CD4-positive, alpha-beta T cell (primary cell): Measurements from ENCODE around the gene CPB2. TPM values are rescaled to one million over a fixed set of nuclear protein-coding genes. Genes with fewer than 3 reads are reported as not detected.

Experiments
- ATAC-seq: fragments of 200-7000 bp; cut with Tn5 transposase; one replicate; pipeline ENCODE4 v1.10.0; 2022; ENCODE audit warnings: mild to moderate bottlenecking; ENCODE audit not compliant: poor library complexity
- CTCF ChIA-PET: fragments of 350-600 bp; sonication (Branson Sonifier 250); formaldehyde crosslinking; loops from one replicate; lab custom pipeline; 2021; ENCODE audit warnings: antibody characterized with exemption, inconsistent platforms; lab: Charles Lee
- POLR2A ChIA-PET: fragments of 350-600 bp; sonication (Branson Sonifier 250); formaldehyde crosslinking; loops from one replicate; lab custom pipeline; 2021; ENCODE audit warnings: antibody characterized with exemption, inconsistent platforms; lab: Charles Lee
- DNase-seq, 14 experiments: peaks; one replicate each; pipeline ENCODE4 v3.0.0-alpha.2; 2013 to 2020; ENCODE audit warnings: mixed read lengths in 2 of 14
- H3K27ac ChIP-seq, 2 donors: one replicate each; pipeline versions ENCODE4 v1.5.1 to v1.7.0; 2013; ENCODE audit warnings: low read length in 2 of 2, low read depth in 1 of 2, mild to moderate bottlenecking in 1 of 2
- H3K27me3 ChIP-seq, 2 experiments: 1 replicate in 1 of 2; 2 replicates in 1 of 2; pipeline versions ENCODE4 v1.6.1 to v1.7.0; 2013; ENCODE audit warnings: low read length in 2 of 2, control low read depth in 1 of 2, mild to moderate bottlenecking in 1 of 2, moderate library complexity in 1 of 2; ENCODE audit not compliant: insufficient read depth in 2 of 2, control insufficient read depth in 1 of 2
- H3K36me3 ChIP-seq: one replicate; pipeline ENCODE4 v1.6.1; 2013; ENCODE audit warnings: low read length, control low read depth; ENCODE audit not compliant: insufficient read depth
- H3K4me1 ChIP-seq: one replicate; pipeline ENCODE4 v1.6.1; 2013; ENCODE audit warnings: low read length, control low read depth; ENCODE audit not compliant: insufficient read depth
- H3K4me3 ChIP-seq: one replicate; pipeline ENCODE4 v1.5.1; 2013; ENCODE audit warnings: mild to moderate bottlenecking, low read length, moderate library complexity
- H3K9me3 ChIP-seq, 2 experiments: 1 replicate in 1 of 2; 2 replicates in 1 of 2; pipeline versions ENCODE4 v1.6.1 to v1.7.0; 2013; ENCODE audit warnings: low read length in 2 of 2, mild to moderate bottlenecking in 2 of 2, control low read depth in 1 of 2, moderate library complexity in 1 of 2; ENCODE audit not compliant: control insufficient read depth in 1 of 2, insufficient read depth in 1 of 2
- H3K27ac Mint-ChIP-seq: one replicate; pipeline ENCODE4 v1.8.0; 2020; ENCODE audit warnings: mixed read lengths
- H3K27me3 Mint-ChIP-seq: one replicate; pipeline ENCODE4 v1.8.0; 2021; ENCODE audit warnings: mixed read lengths
- H3K36me3 Mint-ChIP-seq: one replicate; pipeline ENCODE4 v1.8.0; 2021; ENCODE audit warnings: low read depth, mixed read lengths
- H3K4me1 Mint-ChIP-seq: one replicate; pipeline ENCODE4 v1.8.0; 2021; ENCODE audit warnings: low read depth, mixed read lengths
- H3K4me3 Mint-ChIP-seq: one replicate; pipeline ENCODE4 v1.8.0; 2020; ENCODE audit warnings: mild to moderate bottlenecking, mixed read lengths
- H3K9me3 Mint-ChIP-seq: one replicate; pipeline ENCODE4 v1.8.0; 2020; ENCODE audit warnings: mixed read lengths
- CTCF ChIP-seq: fragments of 200-600 bp; IDR thresholded peaks from one replicate; pipeline ENCODE4 v1.8.0; 2022; ENCODE audit warnings: antibody characterized with exemption, mild to moderate bottlenecking
- intact Hi-C, 2 experiments: fragments of 100-400 bp; cut with DNase I in 1 of 2; cut with micrococcal nuclease in 1 of 2; formaldehyde crosslinking; loops; one replicate each; pipeline versions ENCODE4 v1.15.1 to v1.9.0; 2023 to 2025; cut with DNase I, micrococcal nuclease
- total RNA-seq, 174 experiments: library from RNA in 2 of 174; stranded (reverse) in 2 of 174; gene quantifications; one replicate each; pipeline ENCODE4 v1.2.3 and lab custom pipeline; 2021 to 2026

Gene CPB2
- total RNA-seq, 2 experiments from 2014 or later: not detected

- H3K4me1 ChIP-seq: no peaks in the 10 kb centered on the region
- intact Hi-C loops: no loop called here
- CTCF ChIA-PET: interaction anchor here (2.3 kb wide), 1 partner anchor 9 kb away, joined by 6 read pairs; the partner anchor contains the start of gene ZC3H13
- no peak overlapping the region for H3K4me3 ChIP-seq
- POLR2A ChIA-PET: no interaction called here
- H3K36me3 Mint-ChIP-seq: peaks cover 56% of the 10 kb centered on the region
- H3K4me1 Mint-ChIP-seq: peaks cover 47% of the 10 kb centered on the region
- no peaks in the 10 kb centered on the region for H3K9me3 ChIP-seq
- TF ChIP-seq CTCF: no peak
- DNase-seq: no peak
- H3K36me3 ChIP-seq: peaks cover 35% of the 10 kb centered on the region
- H3K27ac Mint-ChIP-seq: no peak overlapping the region
- no peak for ATAC-seq
- no peak overlapping the region for H3K27ac ChIP-seq
- H3K4me3 Mint-ChIP-seq: no peak overlapping the region
- H3K27me3 Mint-ChIP-seq: no peaks in the 10 kb centered on the region
- H3K9me3 Mint-ChIP-seq: no peaks in the 10 kb centered on the region
- no peaks in the 10 kb centered on the region for H3K27me3 ChIP-seq
Observed at GRCh38 chr13:46043647-46044046, 61.2 kb downstream of the CPB2 start.

- no peak for ATAC-seq
- H3K27me3 ChIP-seq: no peaks in the 10 kb centered on the region
- no peaks in the 10 kb centered on the region for H3K9me3 ChIP-seq
- no peaks in the 10 kb centered on the region for H3K9me3 Mint-ChIP-seq
- no peak overlapping the region for H3K27ac Mint-ChIP-seq
- no peaks in the 10 kb centered on the region for H3K4me1 ChIP-seq
- ChIA-PET CTCF (interaction anchor here (2.3 kb wide), 1 partner anchor 11 kb away, joined by 6 read pairs; the partner anchor contains the start of gene ZC3H13), POLR2A (no interaction called here)
- peaks cover 25% of the 10 kb centered on the region for H3K4me1 Mint-ChIP-seq
- H3K4me3 ChIP-seq: no peak overlapping the region
- no peaks in the 10 kb centered on the region for H3K27me3 Mint-ChIP-seq
- no peak overlapping the region for H3K4me3 Mint-ChIP-seq
- DNase-seq: no peak
- no peak overlapping the region for H3K27ac ChIP-seq
- peaks cover 47% of the 10 kb centered on the region for H3K36me3 ChIP-seq
- TF ChIP-seq CTCF: no peak
- peaks cover 72% of the 10 kb centered on the region for H3K36me3 Mint-ChIP-seq
- intact Hi-C loops: no loop called here
Observed at GRCh38 chr13:46041419-46041839, 63.4 kb downstream of the CPB2 start.

- Histone ChIP-seq H3K4me3 (no peak overlapping the region), H3K27ac (no peak overlapping the region), H3K4me1 (no peaks in the 10 kb centered on the region), H3K27me3 (no peaks in the 10 kb centered on the region), H3K36me3 (peaks cover 50% of the 10 kb centered on the region), H3K9me3 (no peaks in the 10 kb centered on the region)
- ChIA-PET CTCF (no interaction called here), POLR2A (interaction anchor here (0.8 kb wide), 1 partner anchor 245 kb away, joined by 3 read pairs; no protein-coding TSS in a partner anchor)
- H3K4me1 Mint-ChIP-seq: peaks cover 25% of the 10 kb centered on the region
- no peaks in the 10 kb centered on the region for H3K27me3 Mint-ChIP-seq
- H3K36me3 Mint-ChIP-seq: peaks cover 77% of the 10 kb centered on the region
- no peak overlapping the region for H3K4me3 Mint-ChIP-seq
- no peak overlapping the region for H3K27ac Mint-ChIP-seq
- intact Hi-C loops: no loop called here
- DNase-seq: no peak
- ATAC-seq: no peak
- H3K9me3 Mint-ChIP-seq: no peaks in the 10 kb centered on the region
- no peak for TF ChIP-seq CTCF
Observed at GRCh38 chr13:46040763-46041162, 64.1 kb downstream of the CPB2 start.
